Stimulated activated naive CD8-positive, alpha-beta T cell treated with anti-CD3 and anti-CD28 coated beads, Interleukin-15, amount 100 ng/mL, for 72 hours (primary cell): Measurements from ENCODE around the gene UBE2B.
"Not testable (repeated sequence)": the region's sequence is repeated elsewhere in the genome, so short reads cannot be mapped to it uniquely, and the experiment has no call there.

Experiments used
- ATAC-seq: fragments of 150-1000 bp; cut with Tn5 transposase; 2 replicates; pipeline ENCODE4 v1.10.0; 2021; ENCODE audit warnings: mild to moderate bottlenecking, moderate library complexity
- DNase-seq, 2 donors: peaks; one replicate each; pipeline ENCODE4 v3.0.0; 2021 to 2022
- H3K27ac Mint-ChIP-seq, 2 donors: one replicate each; pipeline ENCODE4 v1.8.0; 2022; ENCODE audit warnings: mild to moderate bottlenecking in 2 of 2, mixed read lengths in 2 of 2, moderate library complexity in 2 of 2
- H3K27me3 Mint-ChIP-seq: one replicate; pipeline ENCODE4 v1.8.0; 2022; ENCODE audit warnings: mixed read lengths
- H3K4me1 Mint-ChIP-seq: one replicate; pipeline ENCODE4 v1.8.0; 2022; ENCODE audit warnings: mild to moderate bottlenecking, mixed read lengths
- H3K4me3 Mint-ChIP-seq, 2 donors: one replicate each; pipeline ENCODE4 v1.8.0; 2022; ENCODE audit warnings: mild to moderate bottlenecking in 2 of 2, mixed read lengths in 2 of 2, moderate library complexity in 1 of 2
- H3K9me3 Mint-ChIP-seq, 2 donors: one replicate each; pipeline ENCODE4 v1.8.0; 2022; ENCODE audit warnings: mixed read lengths in 2 of 2

The UBE2B gene

DNA sequence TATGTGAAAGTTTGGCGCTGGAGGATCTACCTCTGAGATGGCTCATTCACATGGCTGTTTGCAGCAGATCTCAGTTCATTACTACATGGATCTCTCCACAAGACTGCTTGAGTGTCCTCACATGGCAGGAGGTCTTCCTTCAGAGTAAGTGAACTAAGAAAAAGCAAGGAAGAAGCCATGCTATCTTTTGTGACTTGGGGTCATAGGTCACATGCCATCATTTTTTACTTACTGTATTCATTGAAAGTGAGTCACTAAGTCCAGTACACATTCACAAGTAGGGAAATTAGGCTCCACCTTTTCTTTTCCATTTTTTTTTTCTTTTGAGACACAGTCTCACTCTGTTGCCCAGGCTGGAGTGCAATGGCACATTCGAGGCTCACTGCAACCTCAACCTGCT lies 49.0 kb downstream of the UBE2B start:
- Mint-ChIP-seq H3K27me3 (no peaks in the 10 kb centered on the region), H3K4me1 (no peaks in the 10 kb centered on the region), H3K9me3 (no peaks in the 10 kb centered on the region), H3K27ac (peak overlapping the region in 1 of 2 donors; percentile 55), H3K4me3 (no peak overlapping the region)
- ATAC-seq (no peak), DNase-seq (no peak)

DNA sequence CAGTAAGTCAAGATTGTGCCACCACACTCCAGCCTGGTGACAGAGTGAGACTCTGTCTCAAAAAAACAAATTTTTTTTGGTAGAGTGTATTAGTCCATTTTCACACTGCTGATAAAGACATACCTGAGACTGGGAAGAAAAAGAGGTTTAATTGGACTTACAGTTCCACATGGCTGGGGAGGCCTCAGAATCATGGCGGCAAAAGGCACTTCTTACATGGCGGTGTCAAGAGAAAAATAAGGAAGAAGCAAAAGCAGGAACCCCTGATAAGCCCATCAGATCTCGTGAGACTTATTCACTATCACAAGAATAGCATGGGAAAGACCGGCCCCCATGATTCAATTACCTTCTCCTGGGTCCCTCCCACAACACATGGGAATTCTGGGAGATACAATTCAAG lies 49.7 kb downstream of the UBE2B start:
- not testable (repeated sequence) for H3K4me1 Mint-ChIP-seq, H3K27ac Mint-ChIP-seq, ATAC-seq, H3K27me3 Mint-ChIP-seq, H3K4me3 Mint-ChIP-seq, H3K9me3 Mint-ChIP-seq, DNase-seq

DNA sequence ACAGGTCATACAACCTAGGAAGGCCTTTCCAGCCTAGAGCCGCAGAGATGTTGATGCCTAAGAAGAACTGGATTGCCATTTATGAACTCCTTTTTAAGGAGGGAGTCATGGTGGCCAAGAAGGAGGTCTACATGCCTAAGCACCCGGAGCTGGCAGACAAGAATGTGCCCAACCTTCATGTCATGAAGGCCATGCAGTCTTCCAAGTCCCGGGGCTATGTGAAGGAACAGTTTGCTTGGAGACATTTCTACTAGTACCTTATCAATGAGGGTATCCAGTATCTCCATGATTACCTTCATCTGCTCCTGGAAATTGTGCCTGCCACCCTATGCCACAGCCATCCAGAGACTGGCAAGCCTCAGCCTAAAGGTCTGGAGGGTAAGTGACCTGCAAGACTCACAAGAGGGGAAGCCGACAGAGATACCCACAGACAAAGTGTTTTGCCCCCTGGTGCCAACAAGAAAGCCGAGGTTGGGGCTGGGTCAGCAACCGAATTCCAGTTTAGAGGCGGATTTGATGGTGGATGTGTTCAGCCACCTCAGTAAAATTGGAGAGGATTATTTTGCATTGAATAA lies 51.5 kb downstream of the UBE2B start:
- Mint-ChIP-seq H3K27ac (no peak overlapping the region), H3K9me3 (no peaks in the 10 kb centered on the region), H3K4me1 (no peaks in the 10 kb centered on the region), H3K27me3 (no peaks in the 10 kb centered on the region), H3K4me3 (no peak overlapping the region)
- DNase-seq (no peak), ATAC-seq (no peak)

DNA sequence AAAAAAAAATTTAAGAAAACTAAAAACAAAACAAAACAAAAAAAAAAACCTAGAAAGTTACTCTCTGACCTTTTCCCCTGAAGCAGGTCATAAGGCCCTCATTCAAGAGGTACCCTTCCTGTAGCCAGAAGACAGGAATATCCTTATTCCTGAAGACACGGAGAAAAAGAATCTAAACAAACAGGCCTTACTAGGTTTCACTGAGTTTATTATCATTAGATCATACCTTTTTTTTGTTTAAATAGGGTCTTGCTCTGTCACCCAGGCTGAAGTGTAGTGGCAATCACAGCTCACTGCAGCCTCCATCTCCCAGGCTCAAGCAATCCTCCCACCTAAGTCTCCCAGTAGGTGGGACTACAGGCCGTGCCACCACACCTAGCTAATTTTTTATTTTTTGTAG lies 52.0 kb downstream of the UBE2B start:
- no peak for ATAC-seq
- no peak for DNase-seq
- Mint-ChIP-seq H3K4me1 (no peaks in the 10 kb centered on the region), H3K9me3 (no peaks in the 10 kb centered on the region), H3K27ac (no peak overlapping the region), H3K27me3 (no peaks in the 10 kb centered on the region), H3K4me3 (no peak overlapping the region)

DNA sequence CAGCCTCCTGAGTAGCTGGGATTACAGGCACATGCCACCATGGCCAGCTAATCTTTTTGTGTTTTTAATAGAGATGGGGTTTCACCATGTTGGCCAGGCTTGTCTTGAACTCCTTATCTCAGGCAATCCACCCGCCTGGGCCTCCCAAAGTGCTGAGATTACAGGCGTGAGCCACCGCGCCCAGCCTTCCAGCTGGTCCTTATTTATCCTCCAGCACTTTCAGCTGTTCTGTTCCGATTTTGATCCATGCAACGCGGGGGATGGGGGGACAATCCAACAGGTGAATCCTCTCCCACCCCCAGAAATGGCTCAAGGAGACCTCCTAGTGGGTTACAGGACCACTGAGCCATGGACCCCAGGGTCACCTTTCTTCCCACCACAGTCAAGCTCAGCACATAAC lies 55.0 kb downstream of the UBE2B start:
- ATAC-seq (no peak), DNase-seq (no peak)
- Mint-ChIP-seq H3K4me1 (no peaks in the 10 kb centered on the region), H3K27ac (no peak overlapping the region), H3K9me3 (no peaks in the 10 kb centered on the region), H3K4me3 (no peak overlapping the region), H3K27me3 (no peaks in the 10 kb centered on the region)

DNA sequence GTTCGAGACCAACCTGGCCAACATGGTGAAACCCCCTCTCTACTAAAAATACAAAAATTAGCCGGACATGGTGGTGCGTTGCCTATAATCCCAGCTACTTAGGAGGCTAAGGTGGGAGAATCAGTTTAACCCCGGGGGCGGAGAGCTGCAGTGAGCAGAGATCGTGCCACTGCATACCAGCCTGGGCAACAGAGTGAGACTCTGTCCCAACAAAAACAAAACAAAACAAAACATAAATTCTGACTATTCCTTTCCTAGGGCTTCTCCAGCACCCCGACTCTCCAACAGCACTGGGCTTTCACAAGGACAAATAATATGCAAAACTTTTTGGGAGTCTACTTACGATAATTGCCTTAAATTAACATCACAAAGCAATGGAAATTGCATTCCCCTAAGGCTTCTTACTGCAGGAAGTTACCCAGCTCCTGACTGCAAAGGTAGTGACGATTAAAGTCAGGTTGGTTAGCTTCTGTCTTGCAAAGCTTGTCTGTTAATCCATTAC lies 56.2 kb downstream of the UBE2B start:
- Mint-ChIP-seq H3K27me3 (no peaks in the 10 kb centered on the region), H3K27ac (no peak overlapping the region), H3K4me1 (peaks cover 10% of the 10 kb centered on the region), H3K4me3 (no peak overlapping the region), H3K9me3 (no peaks in the 10 kb centered on the region)
- ATAC-seq (no peak), DNase-seq (no peak)

DNA sequence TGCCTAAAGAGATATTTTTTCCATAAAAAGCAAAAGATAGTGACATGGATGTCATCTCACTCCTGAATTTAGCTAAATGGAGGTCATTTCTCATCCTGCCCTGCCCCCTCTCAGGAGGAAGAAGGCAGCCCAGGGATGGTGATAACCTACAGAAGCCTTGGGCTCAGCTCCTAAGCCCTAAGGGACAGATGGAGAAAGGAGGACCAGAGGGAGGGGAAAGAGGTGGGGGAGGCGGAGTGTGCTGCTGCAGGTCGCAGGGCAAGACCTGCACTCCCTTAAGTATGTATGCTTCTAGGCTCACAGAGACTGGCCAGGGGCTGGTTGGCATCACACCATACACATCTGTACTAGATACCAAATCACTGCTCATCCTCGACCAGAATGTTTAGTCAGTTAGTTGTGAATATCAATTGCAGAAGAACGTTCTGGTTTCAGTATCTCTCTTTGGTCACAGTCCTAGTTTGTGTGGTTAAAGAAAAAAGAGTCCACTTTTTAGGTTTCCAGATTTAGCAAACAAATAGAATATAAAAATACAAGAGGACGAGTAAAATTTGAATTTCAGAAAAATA lies 58.7 kb downstream of the UBE2B start:
- H3K4me1 Mint-ChIP-seq = peaks cover 24% of the 10 kb centered on the region
- ATAC-seq (no peak), DNase-seq (no peak)
- H3K27ac Mint-ChIP-seq = no peak overlapping the region
- H3K4me3 Mint-ChIP-seq = no peak overlapping the region
- H3K27me3 Mint-ChIP-seq = no peaks in the 10 kb centered on the region
- no peaks in the 10 kb centered on the region for H3K9me3 Mint-ChIP-seq

DNA sequence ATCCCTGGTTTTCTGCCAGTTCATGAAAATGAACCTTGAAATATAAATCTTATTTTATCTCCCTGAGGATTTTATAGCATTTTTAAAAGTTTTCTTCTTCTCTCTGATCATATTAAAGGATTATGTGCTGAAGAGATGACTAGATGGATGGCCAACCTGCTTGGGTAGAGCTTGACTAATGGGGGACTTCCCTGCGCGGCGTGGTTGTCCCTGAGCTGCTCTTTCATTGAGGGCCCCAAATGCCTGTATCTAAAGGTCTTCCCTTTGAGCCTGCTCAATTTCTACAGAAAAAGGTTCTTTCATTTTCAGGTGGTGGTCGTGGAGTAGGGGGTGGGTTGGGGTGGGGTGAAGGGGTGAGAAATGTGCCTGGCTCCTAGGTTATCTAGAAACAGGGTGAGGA lies 60.8 kb downstream of the UBE2B start:
- no peaks in the 10 kb centered on the region for H3K9me3 Mint-ChIP-seq
- H3K4me1 Mint-ChIP-seq = peaks cover 44% of the 10 kb centered on the region
- ATAC-seq (peak; percentile 70), DNase-seq (peak; percentile 33 to 41)
- H3K4me3 Mint-ChIP-seq = no peak overlapping the region
- H3K27me3 Mint-ChIP-seq = no peaks in the 10 kb centered on the region
- H3K27ac Mint-ChIP-seq = peak overlapping the region in 1 of 2 donors; percentile 54

DNA sequence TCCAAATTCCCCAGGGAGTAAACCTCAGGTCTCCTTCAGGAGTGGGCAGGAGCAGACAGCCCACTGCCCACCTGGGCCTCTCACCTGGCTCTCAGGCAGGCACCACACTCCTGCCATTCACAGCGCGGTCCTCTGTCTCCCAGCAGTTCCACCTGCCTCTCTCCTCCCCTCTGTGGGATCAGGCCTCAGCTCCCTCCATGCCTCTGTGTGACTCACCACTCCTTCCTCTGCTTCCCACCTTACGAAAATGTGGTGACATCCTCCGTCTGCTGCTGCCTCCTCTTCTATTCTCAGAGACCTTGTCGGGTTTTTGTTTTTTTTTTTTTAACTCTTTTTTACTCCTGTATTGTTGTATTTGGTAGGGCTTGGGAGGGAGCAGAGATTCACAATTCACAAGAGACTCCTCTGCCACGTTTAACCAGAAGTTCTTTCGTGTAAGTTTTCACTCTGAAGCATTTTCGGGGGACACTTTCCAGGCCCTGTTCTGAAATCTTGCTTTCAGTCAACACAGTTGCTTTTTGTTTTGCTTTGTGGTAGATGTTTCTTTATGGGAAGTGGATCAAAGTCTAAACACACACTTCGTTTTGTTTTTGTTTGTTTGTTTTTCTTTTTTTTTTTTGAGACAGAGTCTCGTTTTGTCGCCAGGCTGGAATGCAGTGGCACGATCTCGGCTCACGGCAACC lies 61.4 kb downstream of the UBE2B start:
- H3K4me3 Mint-ChIP-seq = peak overlapping the region in 1 of 2 donors; percentile 55
- no peak for DNase-seq
- ATAC-seq = no peak
- H3K27me3 Mint-ChIP-seq = no peaks in the 10 kb centered on the region
- H3K27ac Mint-ChIP-seq = peak overlapping the region in 1 of 2 donors; percentile 75
- peaks cover 46% of the 10 kb centered on the region for H3K4me1 Mint-ChIP-seq
- no peaks in the 10 kb centered on the region for H3K9me3 Mint-ChIP-seq

DNA sequence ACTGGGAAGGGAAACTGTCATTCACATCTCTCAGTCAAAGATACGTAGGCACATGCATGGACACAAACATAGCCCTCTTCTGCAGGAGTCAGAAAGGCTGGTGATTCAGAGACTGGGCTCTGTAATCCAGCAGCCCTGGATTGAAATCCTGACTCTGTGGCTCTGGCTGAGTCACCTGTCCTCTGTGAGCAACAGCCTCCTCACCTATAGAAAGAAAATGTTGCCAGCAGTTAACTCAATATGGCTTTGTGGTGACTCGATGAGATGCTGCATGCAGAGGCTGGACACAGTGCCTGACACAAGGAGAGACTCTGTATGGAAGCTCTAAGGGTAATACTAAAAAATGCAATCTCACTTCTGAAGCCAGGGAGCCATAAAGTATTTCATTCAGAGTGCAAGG lies 64.2 kb downstream of the UBE2B start:
- Mint-ChIP-seq H3K27ac (peak overlapping the region in 1 of 2 donors; percentile 52), H3K4me3 (no peak overlapping the region), H3K9me3 (no peaks in the 10 kb centered on the region), H3K27me3 (no peaks in the 10 kb centered on the region), H3K4me1 (peaks cover 53% of the 10 kb centered on the region)
- peak; percentile 13 for ATAC-seq
- DNase-seq = no peak

DNA sequence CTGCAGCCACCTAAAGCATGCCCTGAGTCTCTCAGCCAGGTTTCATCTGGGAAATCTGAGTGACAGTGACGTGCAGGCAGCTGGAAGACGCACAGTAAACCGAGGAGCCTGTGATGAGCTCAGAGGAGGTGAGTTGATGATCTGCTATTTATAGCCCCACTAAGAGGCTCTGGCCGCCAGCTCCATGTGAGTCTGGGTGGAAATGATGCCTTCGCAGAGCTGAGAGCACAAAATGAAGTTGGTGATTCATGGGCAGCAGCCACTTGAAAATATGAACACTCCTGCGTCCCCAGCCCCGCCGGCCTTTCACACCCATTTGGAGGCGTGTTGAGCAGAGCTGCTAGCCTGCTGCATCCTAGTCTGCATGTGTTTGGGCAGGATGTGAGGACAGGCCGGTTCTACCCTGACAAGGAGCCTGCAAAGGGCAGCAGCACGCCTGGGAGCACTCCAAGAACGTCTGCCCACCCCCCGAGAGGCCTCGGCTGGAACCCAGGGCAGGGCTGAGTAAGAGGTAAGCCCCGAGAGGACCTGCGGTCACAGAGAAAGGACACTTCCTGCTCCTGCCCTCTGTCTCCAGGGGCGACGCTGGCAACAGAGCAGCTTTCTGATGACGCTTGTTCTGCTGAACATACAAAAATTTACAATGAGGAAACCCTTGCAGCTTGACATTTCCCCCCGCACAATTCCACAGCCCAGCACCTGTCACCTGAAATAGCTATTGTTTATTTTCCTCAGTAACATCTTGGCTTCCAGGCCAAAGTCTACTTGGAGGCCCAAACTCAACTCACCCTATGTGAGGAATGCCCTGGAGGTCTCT lies 65.4 kb downstream of the UBE2B start:
- peak overlapping the region; percentile 35 to 75 for H3K4me3 Mint-ChIP-seq
- H3K27ac Mint-ChIP-seq = peak overlapping the region; percentile 90 to 94
- no peaks in the 10 kb centered on the region for H3K9me3 Mint-ChIP-seq

DNA sequence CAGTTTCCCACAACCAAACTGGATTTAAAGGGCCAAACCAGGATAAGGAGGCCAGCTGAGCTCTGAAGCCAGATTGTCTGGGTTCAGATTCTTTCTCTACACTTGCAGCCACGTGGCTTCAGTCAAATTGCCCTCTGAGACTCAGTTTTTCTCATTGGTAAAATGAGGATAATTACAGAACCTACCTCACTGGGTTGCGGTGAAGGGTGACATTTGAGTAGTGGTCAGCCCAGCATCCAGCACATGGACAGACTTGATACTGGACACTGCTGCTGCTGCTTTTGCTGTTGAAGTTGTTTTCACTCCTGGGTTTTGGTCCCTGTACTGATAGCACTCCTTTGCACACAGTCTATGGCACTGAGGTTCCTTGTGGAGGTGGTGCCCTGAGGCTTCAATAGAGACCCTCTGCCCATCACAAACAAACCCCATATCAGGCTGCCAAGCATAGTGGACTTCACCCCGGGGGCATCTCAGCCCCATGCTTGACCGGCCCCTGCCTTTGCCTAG lies 66.0 kb downstream of the UBE2B start:
- Mint-ChIP-seq H3K4me1 (peaks cover 45% of the 10 kb centered on the region), H3K27ac (peak overlapping the region; percentile 90 to 94), H3K4me3 (no peak overlapping the region), H3K27me3 (no peaks in the 10 kb centered on the region), H3K9me3 (no peaks in the 10 kb centered on the region)
- peak; percentile 1 for ATAC-seq
- no peak for DNase-seq

More for the DNA sequence above, 65.4 kb downstream of the UBE2B start:
- ATAC-seq (peak; percentile 97), DNase-seq (peak; percentile 57 to 76)
- Mint-ChIP-seq H3K27me3 (no peaks in the 10 kb centered on the region), H3K4me1 (peaks cover 51% of the 10 kb centered on the region)

DNA sequence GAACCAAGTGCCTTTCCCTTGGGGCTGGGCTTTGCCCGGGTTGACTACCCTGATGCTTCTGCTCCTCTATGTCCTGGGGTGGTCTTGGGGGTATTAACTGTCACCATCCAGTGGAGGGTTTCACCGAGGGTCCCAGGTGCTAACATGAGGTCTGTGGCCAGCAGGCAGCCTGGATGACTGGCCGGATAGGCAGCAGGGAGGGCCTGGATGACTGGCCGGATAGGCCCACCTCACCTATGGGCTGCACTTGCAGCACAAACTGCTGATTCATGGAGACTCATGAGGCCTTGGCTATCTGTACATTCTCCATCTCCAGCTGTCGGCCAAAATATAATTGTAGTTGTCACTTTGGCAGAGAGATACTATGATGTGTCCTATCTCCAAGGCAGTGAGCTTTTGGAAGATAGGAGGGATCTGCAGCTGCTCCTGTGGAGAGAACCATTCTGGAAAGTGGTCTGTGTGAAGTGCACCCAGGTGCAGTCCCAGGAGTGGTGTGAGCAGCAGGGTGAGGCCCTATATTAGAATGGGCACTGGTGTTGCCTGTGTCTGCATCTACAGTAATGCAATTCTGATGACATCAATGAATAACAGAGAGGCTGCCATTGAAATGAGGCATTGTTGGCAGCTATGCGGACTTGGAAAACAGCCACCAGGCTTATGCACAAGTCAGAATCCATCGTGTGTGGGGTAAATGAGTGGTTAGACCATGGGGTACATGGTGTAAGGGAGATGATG lies 66.6 kb downstream of the UBE2B start:
- no peak overlapping the region for H3K4me3 Mint-ChIP-seq
- H3K27me3 Mint-ChIP-seq = no peaks in the 10 kb centered on the region
- DNase-seq (no peak), ATAC-seq (no peak)
- peaks cover 39% of the 10 kb centered on the region for H3K4me1 Mint-ChIP-seq
- H3K9me3 Mint-ChIP-seq = no peaks in the 10 kb centered on the region
- H3K27ac Mint-ChIP-seq = peak overlapping the region in 1 of 2 donors; percentile 3

DNA sequence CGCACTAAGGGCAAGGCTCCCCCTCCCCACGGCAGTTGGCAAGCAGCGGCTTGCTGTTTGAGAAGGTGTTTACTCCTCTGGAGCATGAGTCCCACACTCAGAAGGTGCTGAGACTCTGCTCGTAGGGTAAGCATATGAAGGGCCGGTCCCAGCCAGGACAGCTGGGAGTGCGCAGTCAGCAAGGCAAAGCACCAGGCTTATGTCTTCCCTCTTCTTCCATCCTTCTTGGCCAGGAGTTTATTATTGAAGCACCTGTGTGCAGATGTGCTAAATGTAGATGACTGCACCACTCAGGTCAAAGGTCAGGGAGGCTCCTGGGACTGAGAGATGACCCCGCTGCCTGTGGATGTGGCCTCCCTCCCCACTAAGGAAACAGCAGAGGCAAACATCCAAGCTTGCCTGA lies 67.4 kb downstream of the UBE2B start:
- Mint-ChIP-seq H3K27ac (no peak overlapping the region), H3K27me3 (no peaks in the 10 kb centered on the region), H3K4me3 (no peak overlapping the region), H3K9me3 (no peaks in the 10 kb centered on the region), H3K4me1 (peaks cover 31% of the 10 kb centered on the region)
- ATAC-seq (no peak), DNase-seq (no peak)

DNA sequence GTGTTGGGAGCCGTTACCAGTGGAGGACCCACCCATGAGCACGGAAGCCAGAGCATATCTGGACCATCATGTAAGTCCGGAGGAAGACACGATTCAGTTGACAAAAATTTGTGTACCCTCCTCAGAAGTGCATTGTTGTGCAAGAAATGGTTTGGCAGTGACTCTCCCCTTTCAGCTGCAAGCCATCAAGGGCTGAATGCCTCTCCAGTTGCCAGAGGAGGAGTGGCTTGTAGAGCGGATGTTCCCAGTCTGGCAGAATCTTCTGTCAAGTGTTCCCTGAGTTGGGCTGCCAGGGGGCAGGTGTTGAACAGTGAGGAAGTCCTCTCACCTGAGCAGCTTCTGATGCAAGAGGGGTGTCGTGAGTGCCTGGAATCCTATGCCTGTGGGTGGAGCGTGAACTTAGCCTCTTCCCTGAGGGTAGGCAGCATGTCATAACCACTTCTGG lies 67.9 kb downstream of the UBE2B start:
- ATAC-seq = no peak
- H3K4me1 Mint-ChIP-seq = peaks cover 31% of the 10 kb centered on the region
- H3K9me3 Mint-ChIP-seq = no peaks in the 10 kb centered on the region
- H3K27me3 Mint-ChIP-seq = no peaks in the 10 kb centered on the region
- H3K27ac Mint-ChIP-seq = no peak overlapping the region
- H3K4me3 Mint-ChIP-seq = no peak overlapping the region
- DNase-seq = no peak
